Cardiac septum (tissue), 1 donor: ENCODE data around the gene FOXP1. TPM values are rescaled to one million over a fixed set of nuclear protein-coding genes. Genes with fewer than 3 reads are reported as not detected.

Experiments
- DNase-seq: peaks from one replicate; pipeline ENCODE4 v3.0.0-alpha.2; 2020; ENCODE audit warnings: low spot score
- intact Hi-C: fragments of 100-400 bp; cut with DNase I; formaldehyde crosslinking; loops from one replicate; pipeline ENCODE4 v1.14.0; 2022
- total RNA-seq: library from RNA; stranded (reverse); fragmentation: NEBNext Ultra II Directional; extraction: Animal tissue kit (Norgen Biotek cat#: 25700); gene quantifications from one replicate; pipeline ENCODE4 v1.2.1, GENCODE V29; 2021
- donor health status: DM: no; HTN: no; CAD: no.

The FOXP1 gene
- total RNA-seq, 1 donor from 2014 or later = 53.2 TPM

DNA sequence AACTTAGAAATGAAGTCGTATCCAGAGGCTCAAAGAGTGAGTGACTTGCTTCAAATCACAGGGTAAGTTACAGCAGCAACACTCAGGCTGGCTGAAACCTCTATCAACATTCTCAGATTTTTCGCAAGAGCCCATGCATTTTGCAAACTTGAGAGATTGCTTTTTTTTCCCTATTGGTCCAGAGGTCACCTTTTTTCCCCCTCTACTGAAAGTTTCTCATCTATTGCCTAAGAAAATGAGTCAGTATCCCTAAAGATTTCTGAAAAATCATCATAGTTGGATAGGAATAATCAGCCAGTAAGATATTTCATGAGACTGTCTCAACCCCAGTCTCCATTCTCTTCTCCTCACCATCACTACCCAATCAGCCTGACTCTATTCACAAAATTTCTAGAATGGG, 410.6 kb downstream of the FOXP1 start:
- intact Hi-C loops = loop anchor here (5.0 kb wide), 1 partner anchor 129 kb away; no protein-coding TSS in a partner anchor

DNA sequence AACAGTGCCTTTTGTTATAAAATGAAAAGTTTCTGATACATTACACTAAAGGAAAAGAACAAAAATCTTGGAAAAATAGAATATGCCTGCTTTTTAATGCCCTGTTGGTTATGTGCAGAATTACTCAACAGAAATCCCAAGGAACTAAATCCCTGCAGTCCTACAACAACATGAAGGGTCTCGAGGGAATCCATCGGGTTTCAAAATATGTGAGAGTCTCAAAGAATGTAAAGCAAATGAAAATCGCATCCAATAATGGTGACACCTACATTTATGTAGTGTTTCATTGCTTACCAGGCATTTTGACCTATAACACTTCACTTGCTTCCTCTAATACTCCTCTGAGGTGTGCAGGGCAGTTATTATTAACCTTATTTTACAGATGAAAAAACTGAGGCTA, 411.3 kb downstream of the FOXP1 start:
- no peak for DNase-seq
- intact Hi-C loops = loop anchor here (5.0 kb wide), 1 partner anchor 130 kb away; no protein-coding TSS in a partner anchor

More for the DNA sequence above, 410.6 kb downstream of the FOXP1 start:
- no peak for DNase-seq

DNA sequence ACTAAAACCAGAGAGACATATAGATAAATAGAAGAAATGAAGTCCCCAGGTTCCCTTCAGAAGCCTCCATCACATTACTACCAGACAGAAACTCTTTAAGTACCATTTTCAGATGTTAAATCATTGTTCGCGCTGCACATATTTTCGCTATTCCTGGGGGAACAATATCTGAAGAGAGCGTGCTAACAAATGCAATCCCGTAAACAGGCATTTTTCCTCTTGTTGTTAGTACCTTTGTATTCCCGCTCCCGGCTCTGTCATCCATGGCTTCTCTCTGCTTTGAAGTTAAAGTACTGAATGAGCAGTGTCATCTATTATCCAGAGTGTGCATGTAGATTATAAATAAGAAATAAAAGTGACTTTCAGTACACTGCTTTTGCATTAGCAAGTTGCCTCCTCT, 412.3 kb downstream of the FOXP1 start:
- no peak for DNase-seq
- intact Hi-C loops = loop anchor here (5.0 kb wide), 1 partner anchor 131 kb away; no protein-coding TSS in a partner anchor

DNA sequence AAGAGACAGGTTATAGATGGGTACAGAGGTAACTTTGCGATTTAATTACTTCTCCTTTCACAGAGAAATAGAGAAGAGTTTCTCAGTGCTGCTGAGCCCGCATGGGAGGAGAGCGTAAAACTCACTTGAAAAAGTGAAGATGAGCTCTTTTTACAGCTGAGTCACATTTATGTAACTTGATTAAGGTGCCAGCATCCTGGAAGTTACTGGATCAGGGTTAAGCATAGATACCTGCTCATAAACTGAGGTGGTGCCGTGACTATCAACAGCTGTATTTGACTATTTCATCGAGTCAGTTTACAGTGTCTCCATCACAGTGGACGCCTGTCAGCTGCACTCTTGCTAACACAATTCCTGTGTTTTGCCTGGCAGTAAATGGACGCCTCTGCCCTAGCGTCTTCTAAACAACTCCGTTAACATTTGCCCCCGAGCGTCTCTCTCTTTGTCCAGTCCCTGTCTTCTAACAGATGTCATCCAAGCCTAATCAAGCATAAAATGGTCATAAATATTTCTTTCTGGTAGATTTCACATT, 414.6 kb downstream of the FOXP1 start:
- intact Hi-C loops = no loop called here
- DNase-seq = no peak

DNA sequence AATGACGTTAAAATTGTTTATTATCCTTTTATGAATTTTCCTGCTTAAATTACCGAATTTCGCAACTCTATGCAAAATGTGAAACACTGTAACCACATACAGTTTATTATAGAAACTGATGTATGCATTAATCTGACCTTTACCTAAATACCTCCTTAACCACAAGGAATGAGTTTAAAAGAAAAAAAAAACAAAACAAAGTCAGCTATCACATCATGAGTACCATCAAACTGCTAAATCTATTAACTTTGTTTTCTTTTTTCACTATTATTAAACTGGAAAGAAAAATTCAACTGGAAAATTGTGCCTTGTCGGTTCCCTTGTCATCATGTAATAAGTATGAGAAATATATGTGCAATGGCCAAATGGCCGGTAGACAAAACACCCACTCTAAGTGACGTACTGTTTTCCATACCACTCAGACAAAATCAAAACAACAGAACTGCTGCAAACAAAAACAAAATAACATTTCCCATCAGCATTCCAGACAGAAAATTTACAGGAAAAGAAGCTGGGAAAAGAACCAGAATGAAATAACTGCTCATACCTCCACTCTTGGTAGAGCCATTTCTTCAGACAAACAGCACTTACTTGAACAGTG, 415.3 kb downstream of the FOXP1 start:
- no peak for DNase-seq
- intact Hi-C loops = no loop called here

DNA sequence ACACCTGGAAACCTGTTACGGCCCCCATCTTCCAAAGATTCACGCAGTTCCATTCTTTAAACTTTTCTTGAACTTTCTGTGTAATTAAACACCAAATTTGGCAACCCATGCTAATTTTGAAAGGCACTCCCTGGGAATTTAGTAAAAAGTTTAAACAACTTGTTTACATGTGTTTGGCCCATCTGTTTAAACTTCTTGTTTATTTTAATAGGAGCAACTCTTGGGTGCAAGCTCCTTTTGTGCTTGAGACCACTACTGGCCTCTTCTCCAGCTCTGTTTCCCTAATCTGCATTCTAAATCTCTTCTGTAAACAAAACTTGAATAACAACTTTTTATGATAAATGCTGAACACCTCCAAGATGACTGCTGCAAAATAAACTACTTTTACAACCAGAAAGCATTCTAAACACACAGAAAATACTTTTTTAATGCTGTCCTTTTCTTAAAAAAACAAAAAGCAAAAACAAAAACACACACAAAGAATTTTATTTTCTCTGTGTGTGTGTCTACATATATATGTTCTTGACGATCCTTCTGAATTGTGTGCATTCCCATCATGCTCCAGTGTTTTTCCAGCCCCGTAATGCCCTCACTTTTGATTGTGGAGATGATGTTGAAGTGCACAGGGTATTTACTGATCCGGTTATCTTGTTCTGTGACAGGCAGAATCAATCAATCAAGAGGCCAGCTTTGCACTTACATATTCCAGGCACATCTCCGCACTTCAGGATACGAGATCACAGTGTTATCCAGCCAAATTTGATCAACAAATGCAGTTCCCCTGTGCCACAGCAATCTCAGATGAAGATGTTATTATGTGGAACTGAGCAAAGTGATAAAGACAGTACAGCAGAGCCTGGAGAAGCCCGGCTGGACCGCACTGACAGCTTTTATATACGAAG, 416.9 kb downstream of the FOXP1 start:
- intact Hi-C loops = no loop called here
- no peak for DNase-seq

DNA sequence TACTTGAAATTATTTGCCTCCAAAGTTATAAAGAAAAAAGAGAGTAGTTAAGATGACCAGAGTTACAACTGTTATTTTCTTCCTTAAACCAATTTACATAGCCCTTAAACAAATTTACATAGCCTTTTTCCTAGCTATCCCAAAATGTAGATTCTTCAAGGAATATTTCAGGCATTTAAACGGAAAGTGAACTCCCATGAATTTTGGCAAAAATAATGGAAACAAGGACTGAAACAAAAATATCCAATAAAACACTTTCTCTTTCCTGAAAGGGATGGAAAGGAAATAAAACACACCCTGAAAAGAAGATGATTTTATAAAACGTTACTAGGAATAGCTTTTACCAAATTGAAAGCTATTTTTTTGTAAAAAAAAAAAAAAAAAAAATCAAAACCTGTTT, 418.6 kb downstream of the FOXP1 start:
- intact Hi-C loops = no loop called here
- no peak for DNase-seq

DNA sequence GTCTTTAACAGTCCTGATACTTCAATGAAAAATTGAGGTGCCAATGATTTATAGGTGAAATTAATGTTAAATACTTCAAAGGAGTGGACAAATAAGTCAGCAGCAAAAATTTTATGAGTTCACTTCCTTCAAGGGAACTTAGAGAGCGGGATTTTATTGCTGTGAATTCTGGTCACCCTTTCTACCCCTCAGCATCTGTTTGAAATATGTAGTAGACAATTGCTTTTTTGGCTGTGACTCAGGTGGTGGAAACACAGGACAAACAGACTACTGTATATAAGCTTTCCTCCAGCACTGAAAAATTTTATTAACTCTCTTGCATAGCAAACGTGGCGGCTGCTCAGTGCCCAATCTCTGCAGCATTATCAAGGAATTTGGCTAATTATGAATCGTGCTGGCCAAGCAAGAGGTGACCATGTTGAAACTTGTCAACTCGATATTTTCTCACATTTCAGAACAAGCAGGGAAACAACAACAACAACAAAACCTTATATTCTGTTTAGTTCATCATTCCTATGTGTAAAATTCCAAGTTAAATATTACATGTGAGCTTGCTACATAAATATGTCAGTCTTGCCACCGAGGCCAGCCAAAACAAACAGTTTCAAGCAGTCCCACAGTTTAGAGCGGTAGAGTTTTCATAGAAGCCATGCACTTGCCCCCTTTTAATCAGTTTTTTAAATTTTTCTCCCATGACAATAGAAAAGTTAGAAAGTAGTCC, 420.2 kb downstream of the FOXP1 start:
- DNase-seq = no peak
- intact Hi-C loops = no loop called here

DNA sequence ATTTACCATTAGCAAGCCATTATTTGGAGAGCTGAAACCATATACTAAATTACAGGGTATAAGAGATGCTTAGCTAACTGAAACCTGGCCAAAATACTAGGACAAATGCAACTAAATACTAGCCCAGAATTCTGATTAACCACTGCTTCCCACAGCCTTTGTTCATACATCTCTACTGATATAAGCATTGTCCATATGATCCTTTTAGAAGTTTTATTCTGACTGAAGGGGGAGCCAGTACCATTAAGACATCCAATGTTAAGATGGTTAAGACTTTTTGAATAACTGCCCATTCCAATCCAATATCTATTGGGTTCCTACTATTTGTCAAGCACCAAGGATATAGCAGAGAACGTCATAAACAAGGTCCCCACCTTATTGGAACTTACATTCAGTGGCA, 421.3 kb downstream of the FOXP1 start:
- intact Hi-C loops = no loop called here
- no peak for DNase-seq

DNA sequence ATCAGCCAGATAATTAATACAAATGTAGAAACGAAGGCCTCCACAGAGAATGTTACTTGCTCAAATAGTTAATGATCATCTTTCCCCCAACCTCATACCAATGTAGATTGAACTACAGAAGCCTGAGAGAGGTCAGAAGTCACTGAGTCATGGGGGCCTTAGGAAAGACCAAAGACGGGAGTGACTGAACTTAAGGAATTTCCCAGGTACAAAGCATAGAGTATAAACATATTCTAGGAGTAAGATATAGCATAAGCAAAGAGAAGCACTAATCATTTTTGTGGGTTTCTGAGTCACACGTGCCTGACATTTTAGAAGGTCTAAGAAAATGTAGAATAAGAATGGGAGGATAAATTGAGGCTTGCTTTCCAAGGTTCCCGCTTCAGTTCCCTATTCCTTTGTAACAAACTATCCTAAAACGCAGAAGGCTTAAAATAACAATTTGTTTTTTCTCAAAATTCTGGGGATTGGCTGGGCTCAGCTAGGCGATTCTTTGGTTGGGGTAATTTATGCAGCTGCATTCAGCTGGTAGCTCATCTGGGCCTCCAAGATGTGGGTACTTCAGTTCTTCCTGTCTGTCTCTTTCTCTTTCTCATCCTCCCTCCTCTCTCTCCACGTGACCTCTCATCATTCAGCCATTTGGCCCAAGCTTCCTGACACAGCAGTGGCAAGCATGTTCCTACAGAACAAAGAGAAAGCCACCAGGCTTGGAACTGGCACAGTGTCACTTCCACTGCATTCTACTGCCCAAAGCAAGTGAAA, 422.6 kb downstream of the FOXP1 start:
- no peak for DNase-seq
- intact Hi-C loops = no loop called here

DNA sequence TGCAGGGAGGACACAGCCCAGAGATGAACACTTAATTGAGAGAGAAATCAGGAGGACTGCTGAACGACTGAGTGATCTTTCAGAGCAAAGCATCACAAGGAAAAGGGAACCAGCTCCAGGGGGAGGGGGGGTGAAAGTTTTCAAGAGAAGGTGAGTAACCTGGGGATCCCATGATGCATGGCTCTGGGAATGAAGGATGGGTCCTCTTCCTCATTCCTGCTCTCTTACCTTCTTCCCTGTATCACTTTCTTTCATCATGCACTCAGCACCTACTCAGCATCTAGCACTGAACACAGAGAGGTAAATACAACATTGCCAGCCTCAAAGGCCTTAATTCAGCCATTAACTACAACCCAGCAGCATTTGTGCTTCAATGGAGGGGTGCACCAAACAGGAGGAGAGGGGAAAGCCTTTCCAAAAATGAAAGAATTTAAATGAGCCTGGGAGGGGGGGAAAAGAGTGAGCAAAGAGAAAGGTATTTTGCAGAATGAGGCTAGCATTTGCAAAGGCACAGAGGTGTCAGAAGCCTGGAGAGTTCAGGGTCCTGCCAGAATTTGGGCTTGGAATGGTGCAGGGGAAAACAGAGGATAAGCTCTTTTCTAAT, 427.4 kb downstream of the FOXP1 start:
- no peak for DNase-seq
- intact Hi-C loops = no loop called here

DNA sequence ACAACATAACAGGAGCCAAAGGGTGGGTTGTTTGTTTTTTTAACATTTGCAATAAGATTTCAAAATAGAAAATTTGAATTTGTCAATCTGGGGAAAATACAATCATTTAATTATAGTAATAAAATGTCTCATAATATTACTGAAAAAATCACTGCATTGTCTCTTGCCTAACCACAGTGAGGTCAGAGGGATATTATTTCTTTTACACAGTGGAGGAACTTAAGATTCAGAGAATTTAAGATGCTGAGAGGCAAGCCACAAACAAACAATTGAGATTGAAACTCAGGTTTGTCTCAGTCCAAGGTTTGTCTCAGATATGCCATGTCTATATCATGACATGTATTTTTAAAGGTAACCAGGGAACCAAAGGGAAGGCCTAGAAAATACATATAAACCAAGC, 428.7 kb downstream of the FOXP1 start:
- intact Hi-C loops = no loop called here
- no peak for DNase-seq

DNA sequence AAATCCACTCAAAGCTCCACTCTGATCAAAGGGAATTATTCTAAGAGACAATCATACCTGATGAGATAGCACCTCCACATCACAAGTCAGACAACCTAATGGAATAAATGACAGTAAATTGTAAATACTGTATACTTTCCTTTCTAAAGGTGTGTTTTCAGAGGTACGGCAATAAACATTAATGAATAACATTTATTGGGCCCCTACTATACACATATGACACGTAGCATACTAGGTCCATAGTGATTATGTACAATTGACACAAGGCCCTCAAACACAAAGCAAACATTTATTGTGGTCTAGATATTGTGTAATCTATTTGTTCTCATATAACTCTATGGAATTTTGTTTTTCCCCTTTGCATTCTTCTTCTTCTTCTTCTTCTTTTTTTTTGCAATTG, 429.8 kb downstream of the FOXP1 start:
- intact Hi-C loops = no loop called here
- no peak for DNase-seq

DNA sequence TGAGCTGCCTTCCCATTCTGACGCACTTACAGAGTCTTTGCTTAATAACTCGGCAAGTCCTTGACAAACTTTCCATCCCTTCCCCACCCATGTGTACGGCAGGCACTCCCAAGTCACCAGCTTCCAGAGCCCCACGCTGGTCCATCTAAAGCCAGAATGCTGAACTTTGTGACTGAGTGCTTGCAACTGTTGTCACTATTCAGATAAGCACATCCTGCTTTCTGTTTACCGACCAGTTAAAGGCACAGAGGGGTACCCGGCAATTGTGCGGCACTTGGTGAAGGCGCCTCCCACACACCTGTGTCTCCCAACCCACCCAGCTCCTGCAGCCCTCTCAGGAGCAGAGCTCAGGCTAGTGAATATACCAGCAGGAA, 430.6 kb downstream of the FOXP1 start:
- intact Hi-C loops = no loop called here
- DNase-seq = no peak

DNA sequence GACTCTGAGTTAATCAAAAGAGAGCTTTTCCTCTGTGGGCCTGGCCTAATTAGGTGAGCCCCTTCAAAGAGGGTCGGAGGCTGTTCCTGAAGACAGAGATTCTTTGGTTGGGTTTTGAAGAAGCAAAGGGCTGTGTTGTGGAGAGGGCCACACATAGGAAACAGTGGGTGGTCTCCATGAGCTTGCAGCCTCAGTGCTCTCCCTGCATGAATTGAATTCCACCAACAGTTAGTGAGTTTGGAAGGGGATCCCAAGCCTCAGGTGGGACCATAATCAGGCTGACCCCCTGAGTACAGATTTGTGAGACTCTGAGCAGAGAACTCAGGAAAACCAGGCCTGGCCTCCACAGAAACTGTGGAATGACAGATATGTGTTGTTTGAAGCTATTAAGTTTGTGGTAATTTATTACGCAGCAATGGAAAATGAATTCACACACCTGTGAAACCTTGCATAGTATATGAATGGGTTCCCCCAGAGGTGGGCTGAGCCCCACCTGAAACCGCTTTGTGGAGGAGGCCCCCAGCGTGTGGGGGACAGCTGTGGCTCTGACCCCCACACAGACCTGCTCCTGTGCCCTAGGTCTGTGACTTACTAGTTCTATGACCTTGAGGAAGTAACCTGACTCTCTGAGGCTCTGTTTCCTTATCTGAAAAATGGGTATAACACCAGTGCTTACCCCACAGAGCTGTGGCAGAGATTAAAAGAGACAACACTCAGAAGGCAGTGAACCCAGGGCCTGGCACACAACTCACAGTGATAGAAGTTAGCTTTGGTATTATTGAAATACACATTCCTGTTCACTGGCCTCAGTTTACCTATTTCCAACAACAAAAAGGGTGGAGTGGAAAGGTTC, 431.3 kb downstream of the FOXP1 start:
- DNase-seq = no peak
- intact Hi-C loops = no loop called here

DNA sequence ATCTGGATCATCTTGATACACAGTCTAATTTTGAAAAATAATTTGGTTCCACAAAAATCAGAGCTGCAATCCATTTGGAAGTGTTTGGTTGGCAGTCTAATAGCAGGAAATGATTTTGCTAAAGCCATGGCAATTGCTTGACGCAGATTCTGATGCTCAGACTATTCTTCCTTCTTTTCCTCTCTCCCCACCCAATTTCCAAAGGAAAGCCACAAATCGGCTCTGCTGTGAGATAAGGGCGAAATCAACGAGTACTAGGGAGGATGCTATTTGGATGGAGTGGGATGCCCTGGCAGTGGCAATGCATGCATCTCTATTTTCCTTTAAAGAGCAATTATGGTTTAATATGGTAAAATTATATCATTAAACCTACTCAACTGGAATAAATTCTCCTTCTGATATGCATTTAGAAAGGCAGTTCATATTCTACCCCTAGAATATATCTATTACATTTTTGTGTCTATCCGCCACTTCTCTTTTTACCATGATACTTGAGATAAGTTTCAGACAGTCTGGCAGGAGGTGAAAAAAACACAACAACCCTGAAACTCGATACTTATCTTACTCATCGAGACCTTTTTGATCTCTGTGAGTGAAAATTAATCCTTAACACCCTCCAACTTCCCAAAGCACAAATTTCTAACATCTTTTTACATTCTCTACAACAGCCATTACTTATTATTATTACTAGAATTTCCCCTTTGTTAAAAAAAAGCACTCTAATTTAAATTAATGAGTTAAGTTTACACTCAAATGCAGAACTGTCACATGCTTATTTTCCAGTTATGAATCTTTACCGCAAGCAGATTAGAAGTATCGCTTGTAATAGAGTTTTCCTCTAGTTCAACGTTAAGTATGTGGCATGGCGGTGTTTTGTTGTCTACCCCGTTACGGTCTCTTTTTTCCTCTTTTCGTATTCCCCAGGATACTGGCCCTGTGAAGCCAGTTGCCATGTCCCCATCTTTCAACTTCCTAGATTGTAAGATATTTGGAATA, 433.3 kb downstream of the FOXP1 start:
- DNase-seq = no peak
- intact Hi-C loops = no loop called here

DNA sequence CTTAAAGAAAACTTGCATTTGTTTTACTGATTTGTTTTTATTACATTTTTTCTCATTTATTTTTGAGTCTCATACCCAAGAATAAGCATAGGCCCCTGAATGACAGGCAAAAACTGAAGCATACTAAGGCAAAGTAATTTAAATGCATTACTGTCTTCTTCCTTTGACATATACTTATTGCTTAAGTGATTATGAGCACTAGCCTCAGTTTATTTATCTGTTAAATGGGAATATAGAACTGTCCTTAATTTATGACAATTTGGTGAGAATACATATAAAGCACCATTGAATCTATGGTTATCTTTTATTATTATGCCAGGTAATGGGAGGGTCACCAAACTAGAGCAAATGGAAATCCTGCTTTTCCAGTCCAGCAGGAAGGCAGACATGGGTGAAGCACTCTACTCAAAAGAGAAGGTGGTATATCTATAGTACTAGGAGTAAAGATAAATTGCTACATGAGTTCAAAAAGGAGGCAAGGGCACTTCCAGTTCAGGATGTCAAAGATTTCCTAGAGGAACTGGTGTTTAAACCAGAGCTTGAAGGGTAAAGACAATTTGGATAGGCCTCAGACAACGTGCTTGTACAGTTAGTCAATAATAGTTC, 435.0 kb downstream of the FOXP1 start:
- intact Hi-C loops = no loop called here
- no peak for DNase-seq
